Mammary microvascular endothelial cell (primary cell): ENCODE results near the gene TTC28. TPM values are rescaled to one million over a fixed set of nuclear protein-coding genes. Genes with fewer than 3 reads are reported as not detected.

Experiments used
- total RNA-seq: library from RNA; depleted of rRNA; stranded (reverse); fragments of >200 nt; gene quantifications from 2 replicates; pipeline ENCODE4 v1.2.3, GENCODE V29; 2015

TTC28 gene
- total RNA-seq, result 19.0 and 24.9 TPM in 2 replicates

GRCh38 chr22:28679611-28680287 lies at the start of gene TTC28:
Gene TTC28, minus strand, starts transcription at chr22:28679840. Its CDS starts 117 bp downstream, at chr22:28679723.

Other genes starting within 250 kb of the TTC28 start
- gene CHEK2, start 62.0 kb upstream of the TTC28 start, total RNA-seq, result 12.3 and 17.7 TPM in 2 replicates
- gene HSCB, start 62.2 kb upstream of the TTC28 start, total RNA-seq, result 26.6 and 27.2 TPM in 2 replicates
- 17.2 and 19.4 TPM in 2 replicates for gene CCDC117, start 92.9 kb upstream of the TTC28 start, total RNA-seq
- gene XBP1, start 120.7 kb upstream of the TTC28 start, total RNA-seq, result 113 and 121 TPM in 2 replicates
- gene ZNRF3, start 203.7 kb upstream of the TTC28 start, total RNA-seq, result 4.9 and 5.1 TPM in 2 replicates